HG02938 (cell line): ENCODE results near the gene PRTG.
"Not testable (repeated sequence)": the region's sequence is repeated elsewhere in the genome, so short reads cannot be mapped to it uniquely, and the experiment has no call there.

Experiments used
- ATAC-seq: cut with Tn5 transposase; IDR thresholded peaks from one replicate; pipeline ENCODE4 v1.9.1; 2021; ENCODE audit warnings: mild to moderate bottlenecking, moderate library complexity; ENCODE audit not compliant: unreplicated experiment

PRTG gene

DNA sequence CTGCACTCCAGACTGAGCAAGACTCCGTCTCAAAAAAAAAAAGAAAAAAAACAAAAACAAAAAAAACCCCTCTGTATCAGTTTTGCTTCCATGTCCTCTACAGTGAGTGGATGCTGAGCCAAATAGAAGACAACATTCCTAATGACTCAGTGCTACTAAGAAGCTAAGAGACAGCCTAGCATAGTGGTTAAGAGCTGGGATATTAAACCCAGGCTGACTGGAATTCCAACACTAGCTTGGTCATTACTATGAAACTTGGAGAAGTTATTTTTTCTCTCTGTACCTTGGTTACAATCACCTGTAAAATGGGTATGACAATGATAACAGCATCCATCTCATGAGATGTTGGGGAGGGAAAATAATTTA, 93.9 kb downstream of the PRTG start:
- no peak for ATAC-seq

DNA sequence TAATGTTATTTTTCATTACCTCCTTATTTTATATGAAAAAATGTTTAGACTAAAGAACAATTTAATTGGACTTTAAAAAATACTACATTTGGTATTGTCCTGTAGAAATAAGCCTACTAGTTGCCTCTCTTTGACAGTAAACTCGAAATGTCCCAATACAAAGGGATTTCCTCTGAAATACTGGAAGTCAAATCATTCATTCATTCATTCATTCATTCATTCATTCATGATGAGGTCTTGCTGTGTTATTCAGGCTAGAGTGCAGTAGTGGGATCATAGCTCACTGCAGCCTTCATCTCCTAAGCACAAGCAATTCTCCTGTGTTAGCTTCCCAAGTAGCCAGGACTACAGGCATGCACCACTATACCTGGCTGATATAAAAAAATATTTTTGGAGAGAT, 104.2 kb downstream of the PRTG start:
- no peak for ATAC-seq

DNA sequence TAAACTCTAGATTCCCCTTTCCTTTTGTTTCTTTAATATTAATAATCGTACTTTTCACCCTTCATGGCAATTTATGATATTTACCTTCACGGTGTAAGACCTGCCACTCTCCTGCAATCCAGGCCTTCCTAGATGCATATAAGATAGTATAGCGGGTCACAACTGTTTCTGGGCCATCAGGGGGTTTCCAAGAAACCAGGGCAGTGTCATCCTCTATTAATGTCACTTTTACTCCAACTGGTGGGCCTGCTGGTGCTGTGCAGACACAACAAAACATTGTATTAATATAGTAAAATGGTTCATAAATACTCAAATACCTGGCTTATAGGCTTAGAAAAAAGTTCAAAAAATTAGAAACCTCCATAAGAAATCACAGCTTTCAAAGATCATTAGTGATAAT, 105.9 kb downstream of the PRTG start:
- ATAC-seq: no peak

DNA sequence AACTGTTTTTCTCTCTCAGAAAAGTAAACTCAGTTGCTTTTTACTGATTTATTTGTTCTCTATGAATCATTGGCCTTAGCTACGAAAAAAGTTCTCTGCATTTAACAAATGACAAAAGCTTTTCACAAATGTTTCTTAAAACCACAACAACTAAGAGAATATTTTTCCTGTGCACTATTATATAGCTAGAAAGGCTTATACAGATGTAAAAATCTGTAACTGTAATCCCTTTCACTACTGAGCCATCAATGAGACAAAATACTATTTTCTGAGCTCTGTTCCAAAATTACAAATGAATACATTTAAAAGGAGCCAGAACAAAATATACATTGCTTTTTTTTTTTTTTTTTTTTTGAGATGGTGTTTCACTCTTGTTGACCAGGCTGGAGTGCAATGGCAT, 109.2 kb downstream of the PRTG start:
- no peak for ATAC-seq

DNA sequence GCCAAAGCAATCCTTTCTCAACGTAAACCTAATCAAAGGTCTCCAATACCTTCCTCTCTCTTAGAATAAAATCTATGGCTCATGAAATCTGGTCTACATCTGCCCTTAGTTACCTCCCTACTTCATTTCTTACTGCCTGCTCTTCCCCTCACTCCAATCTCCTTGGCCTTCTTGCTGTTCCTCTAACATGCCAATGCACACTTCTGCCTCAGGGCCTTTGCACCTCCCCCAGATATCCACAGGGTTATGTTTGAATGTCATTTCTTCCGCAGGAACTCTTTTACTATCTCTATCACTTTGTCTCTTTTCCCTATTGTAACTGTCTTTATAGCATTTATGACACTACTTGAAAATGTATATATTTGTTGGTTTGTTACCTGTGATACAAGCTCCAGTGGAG, 110.5 kb downstream of the PRTG start:
- ATAC-seq: no peak

DNA sequence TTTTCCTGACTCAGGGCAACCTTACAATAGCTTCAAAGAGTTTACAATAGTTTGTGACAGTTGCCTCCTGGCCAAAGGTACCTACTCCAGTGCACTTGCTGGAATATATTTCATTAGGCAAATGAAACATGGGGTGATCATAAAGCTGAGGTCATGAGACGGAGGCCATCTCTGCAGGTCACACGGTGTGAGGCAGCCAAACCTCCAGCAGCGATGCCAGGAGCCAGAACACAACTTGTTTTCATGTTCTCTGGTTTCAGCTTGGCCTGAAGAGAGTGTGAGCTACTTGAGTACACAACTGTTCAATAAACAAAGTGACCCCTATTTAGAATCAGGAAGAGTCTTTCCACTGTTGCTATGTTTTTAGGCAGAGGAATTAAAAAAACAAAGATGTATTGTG, 112.1 kb downstream of the PRTG start:
- ATAC-seq: no peak

DNA sequence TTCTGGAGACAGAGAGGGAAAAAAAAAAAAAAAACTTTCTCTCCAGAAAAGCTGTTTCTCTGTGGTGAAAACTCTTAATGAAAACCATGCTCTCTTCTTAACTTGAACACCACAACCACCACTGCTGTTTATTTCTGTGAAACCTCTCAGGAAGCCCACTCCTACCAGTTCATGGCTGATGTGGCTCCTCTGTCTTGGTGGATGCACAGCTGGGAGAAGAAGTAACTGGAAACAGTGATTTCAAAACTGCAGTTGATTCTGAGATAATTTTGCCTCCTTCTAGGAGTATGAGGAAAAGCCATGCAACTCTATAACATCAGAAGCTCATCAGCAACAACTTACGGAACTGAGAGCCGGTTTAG, 114.6 kb downstream of the PRTG start:
- ATAC-seq: no peak

DNA sequence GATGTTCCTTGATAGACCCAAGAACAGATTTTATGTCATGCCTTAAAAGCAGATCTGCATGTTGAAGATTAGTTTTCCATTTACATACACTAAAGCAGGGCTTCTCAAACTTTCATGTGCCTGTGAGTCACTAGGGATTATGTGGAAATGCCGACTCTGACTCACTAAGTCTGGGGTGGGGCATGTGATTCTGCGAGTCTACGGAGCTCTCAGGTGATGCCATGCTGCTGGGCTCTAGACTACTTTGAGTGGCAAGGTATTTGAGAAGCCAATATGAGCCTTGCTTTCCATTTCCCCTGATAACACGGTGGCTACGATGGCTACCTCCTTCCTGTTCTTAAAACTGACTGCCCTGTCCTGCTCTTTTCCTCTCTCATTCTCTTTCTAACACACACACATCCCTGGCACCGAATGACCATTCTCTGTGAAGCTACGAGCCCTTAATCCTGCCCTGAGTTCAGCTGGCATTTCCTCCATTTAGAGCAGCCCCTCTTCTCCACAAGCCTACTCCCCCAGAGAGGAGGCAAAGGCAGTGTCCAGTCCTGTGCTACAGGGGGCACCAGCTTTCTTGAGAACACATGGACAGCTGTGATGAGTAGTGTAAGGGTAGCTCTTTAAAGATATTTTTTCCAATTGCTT, 115.1 kb downstream of the PRTG start:
- no peak for ATAC-seq

DNA sequence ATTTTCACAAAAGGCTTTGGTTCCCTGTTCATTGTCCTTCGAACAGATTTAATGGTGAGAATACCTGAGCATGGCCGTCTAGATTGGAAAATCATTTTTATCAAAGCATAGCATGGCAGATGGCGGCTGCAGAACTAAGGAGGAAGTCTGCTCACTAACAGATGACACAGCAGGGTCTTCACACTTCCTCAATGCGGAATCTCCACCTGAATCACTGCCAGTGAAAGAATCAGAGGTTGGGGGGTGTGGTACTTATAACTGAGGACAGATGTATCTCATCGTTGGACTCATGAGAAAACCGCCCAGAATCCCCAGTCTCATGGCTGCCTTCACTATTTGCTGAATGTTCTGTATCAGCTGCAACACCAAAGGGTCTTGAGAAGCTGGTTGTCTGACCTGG, 123.2 kb downstream of the PRTG start:
- no peak for ATAC-seq

DNA sequence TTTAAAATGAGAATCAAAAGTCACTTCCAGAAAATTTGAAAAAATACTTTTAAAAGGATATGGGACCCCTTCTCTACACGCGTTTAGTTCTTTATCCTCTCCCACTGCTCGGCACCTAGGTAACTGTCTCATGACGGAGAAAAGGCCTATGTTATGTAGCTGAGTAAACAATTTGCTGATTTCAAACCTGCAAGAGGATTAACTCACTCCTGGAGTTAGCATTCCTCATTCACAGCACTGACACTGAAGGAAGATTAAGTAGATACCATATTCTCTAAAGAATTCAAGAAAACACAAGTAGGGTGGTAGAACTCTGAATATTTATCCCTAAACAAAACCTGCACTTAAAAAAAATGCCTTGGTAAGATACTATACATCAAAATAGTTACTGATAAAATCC, 124.6 kb downstream of the PRTG start:
- no peak for ATAC-seq

DNA sequence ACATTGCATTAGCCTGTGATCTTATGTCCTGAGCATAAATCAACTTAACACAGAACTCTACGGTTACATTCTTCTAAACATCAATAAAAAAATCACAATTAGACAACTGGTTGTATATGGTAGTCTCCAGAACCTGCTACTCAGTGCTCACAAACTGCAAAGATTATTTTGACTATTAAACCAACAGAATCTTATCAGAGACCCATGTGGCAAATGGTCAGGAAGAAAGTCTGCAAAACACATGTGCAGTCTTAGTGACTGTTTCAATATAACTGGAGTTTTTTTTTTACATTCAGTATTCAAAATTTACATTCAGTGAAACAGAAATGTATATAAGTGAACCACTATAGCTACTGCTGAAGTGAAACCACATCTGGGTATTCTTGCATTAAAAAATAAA, 127.5 kb downstream of the PRTG start:
- no peak for ATAC-seq

DNA sequence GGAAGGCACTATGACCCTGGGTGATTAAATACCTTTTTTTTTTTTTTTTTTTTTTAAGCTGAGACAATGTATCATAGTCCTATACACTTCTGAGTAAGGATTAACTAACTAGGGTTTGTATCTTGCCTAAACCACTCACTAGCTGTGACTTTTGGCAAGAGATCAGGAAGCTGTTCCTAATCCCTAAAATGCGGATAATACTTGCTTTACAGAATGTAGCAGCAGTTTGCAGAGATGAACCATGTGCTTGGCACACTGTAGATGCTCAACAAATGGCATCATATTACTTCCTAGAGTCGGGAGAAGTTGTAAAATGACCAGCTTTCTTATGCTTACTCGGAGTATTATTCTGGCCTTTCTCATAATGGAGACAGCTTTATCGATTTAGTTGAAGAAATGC, 129.2 kb downstream of the PRTG start:
- no peak for ATAC-seq

DNA sequence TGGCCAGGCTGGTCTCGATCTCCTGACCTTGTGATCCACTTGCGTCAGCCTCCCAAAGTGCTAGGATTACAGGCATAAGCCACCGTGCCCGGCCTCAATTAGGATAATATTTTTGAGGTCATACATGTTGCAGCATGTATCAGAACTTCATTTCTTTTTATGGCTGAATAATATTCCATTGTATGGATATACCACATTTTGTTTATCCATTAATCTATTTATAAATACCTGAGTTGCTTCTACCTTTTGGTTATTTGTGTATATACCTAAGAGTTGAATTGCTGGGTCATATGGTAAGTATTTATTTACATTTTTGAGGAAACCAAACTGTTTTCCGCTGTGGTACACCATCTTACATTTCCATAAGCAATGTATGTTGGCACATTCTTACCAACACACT, 136.7 kb downstream of the PRTG start:
- ATAC-seq: no peak

DNA sequence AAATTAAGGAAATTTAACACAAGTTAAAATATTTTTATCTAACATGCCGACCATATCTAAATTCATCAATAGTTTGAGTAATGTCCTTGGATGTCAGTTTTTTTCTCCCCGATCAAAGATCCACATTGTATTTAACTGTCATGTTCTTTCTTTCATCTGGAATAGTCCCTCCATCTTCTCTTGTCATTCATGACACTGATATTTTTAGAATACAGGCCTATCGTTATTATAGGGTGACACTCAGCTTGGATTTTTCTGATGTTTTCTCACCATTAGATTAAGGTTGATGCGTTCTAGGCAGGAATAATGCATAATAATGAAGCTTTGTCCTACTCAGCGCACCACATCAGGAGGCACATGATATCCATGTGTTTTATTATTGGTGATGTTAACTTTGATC, 141.6 kb downstream of the PRTG start:
- ATAC-seq: no peak

DNA sequence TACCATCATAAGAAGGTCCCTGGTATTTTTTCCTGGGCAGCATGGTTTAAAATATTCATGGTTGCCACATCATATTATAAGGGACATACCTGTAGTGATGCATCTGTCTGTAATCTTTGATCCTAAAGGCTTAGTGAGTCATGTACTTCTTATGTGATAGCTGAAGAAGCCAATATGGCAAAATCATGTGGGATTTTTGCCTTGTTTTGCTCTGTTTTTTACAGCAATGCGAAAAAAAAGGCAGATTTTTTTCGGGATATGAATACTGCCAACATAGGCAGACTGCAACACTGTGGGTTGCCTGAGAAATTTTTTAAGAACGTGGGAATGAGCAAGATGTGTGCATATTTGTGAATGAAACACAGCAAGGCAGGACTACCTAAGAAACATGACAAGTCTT, 143.5 kb downstream of the PRTG start:
- ATAC-seq: no peak

DNA sequence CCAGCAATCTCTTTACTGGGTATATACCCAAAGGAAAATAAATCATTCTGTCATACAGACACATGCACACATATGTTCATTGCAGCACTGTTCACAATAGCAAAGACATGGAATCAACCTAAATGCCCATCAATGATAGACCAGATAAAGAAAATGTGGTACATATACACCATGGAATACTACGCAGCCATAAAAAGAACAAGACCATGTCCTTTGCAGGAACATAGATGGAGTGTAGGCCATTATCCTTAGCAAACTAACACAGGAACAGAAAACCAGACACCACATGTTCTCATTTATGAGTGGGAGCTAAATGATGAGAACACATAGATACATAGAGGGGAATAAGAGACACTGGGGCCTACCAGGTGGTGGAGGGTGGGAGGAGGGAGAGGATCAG, 149.9 kb downstream of the PRTG start:
- ATAC-seq: not testable (repeated sequence)

DNA sequence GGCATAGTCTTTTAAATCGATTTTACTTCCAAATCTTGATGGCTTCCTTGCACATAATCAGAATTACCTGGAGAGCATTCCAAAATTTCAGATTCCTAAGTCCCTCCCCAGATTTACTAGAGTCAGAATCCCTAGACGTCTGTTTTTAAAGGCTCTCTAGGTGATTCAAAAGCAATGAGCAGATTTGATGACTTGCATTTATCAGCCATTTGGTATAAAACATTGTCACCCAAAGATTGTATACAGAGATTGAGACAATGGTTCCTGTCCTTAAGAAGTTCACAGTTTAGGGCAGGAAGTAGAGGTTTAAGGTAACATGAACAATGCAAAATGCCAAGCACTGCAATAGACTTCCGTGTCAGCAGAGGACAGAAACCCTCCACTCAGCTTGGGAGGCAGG, 152.2 kb downstream of the PRTG start:
- ATAC-seq: no peak

DNA sequence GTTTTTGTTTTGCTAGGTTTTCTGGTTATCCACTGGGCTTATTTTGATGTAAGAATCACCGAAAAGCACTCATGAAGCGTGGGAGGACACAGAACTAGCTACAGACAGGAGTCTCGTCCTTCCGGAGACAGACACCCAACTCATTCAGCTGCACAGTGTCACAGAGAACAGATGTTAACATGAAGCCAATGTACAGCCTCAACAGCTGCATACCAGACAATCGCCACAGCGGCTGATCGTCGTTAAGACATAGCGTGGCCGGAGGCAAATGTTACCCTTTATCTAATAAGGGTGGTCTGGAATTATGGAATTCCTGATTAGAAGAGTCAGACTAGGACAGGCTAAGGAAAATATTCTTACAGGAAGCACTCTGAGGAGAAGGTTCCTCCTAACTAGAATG, 153.7 kb downstream of the PRTG start:
- ATAC-seq: no peak

DNA sequence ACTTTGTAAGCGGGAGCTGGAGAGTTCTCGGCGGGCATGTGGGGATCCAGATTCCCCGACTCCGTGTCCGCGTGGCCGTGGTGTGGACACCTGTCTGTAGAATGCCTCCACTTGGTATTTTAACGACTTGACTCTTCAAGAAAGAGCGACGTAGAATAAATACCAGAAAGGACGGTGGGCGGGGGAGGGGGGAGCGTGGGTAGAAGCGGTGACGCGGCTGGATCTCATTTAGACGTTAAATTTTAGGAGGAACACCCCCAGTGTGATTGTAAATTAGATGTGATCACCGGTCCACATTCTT, 154.2 kb downstream of the PRTG start:
- no peak for ATAC-seq

DNA sequence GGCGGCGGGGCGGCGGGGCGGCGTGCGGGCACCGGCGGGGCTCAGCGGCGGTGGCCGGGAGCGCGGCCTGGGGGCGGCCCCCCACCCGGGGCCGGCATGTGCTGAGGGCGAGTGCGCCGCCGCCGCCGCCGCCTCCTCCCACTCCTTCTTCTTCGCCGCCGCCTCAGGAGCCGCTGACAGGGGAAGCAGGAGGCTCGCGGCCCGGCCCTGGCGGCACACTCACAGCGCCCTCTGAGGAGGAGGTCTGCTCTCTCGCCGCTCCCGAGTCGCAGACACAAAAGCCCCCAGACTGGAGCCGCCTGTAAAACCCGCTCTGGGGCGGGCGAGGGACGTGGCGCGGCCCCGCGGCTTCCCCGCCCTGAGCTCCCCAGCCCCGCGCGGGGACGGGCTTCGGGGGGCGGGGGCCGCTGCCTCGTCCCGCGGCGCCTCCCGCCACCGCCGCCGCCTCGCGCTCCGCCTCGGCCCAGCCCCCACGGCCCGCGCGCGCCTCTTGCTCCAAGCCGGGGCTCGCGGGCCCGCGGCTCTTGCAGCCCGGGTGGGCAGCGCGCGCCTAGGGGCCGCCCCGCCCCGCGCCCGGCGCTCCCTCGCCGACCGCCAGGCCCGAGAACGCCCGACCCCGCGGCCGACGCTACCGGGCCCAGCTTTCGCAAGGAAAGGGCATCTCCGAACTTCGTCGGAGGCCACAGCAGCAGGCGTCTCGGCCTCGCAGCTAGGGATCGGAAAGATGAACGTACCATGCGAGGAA, 154.7 kb downstream of the PRTG start, which contains the start of gene PYGO1:
Gene PYGO1, minus strand, starts transcription at position 276 of the 745 bp plus-strand sequence. CDS start 462 bp downstream, outside the sequence.
- ATAC-seq: no peak

DNA sequence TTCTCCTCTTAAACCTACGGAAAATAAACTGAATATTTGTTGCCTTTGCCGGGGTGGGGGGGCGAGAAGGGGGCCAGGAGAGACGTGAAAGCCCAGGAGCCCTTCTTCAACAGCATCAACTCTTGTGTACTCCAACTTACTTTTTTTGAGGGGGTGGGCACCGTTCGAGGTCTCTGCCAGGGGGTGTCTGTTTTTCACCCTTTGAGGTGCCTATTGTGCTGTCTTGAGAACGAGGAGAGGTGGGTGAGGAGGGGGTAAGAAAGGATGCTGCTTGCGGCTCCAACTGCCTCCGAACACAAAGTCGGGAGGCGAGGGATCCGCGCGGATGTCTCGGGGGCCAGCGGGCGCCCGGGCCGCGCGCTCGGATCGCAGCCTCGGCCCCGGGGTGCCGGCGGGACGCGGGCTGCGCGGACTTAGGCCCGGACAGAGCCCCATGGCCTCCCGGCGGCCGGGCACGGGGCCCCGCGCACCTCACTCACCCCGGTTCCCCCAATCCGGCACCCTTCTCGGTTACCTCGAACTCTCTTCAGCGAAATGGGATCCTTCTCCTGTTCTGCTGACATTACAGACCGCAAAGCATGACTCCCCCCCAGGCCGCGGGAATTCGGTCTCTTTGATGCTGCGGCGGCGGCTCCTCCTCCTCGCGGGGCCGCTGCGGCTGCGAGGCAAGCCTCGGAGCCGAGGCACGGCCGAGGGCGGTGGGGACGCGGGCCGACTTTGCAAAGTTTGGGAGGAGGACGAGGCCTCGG, 155.5 kb downstream of the PRTG start:
- no peak for ATAC-seq

DNA sequence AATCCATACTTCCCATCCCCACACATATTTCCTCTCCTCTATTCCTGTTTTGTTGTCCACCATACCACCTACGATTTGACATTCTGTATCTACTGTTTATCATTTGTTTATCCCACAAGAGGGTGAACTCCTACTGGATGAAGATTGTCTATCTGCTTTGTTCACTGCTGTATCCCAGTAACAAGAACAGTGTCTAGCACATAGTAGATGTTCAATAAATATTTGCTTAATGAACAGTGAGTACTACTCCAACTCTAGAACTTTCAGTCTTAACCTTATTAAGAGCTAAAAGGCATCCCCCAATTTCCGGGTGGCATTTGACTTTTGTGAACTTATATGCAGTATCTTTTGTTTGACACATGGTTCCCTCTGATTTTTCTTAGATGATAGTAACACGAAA, 156.1 kb downstream of the PRTG start:
- ATAC-seq: no peak
